GM23338 (cell line): ENCODE measurements around the gene SEPHS1. TPM values are rescaled to one million over a fixed set of nuclear protein-coding genes. Genes with fewer than 3 reads are reported as not detected.

Source experiments
- ATAC-seq: fragments of 200-7000 bp; cut with Tn5 transposase; 3 replicates; pipeline ENCODE4 v1.9.1; 2020
- DNase-seq: peaks from one replicate; pipeline ENCODE4 v3.0.0-alpha.2; 2015; ENCODE audit warnings: low spot score
- H2AFZ ChIP-seq: fragments of 200-600 bp; sonication (generic); 2 replicates; pipeline ENCODE4 v1.8.0; 2016; ENCODE audit warnings: antibody characterized with exemption, mild to moderate bottlenecking, moderate library complexity
- H3F3A ChIP-seq: fragments of 200-600 bp; sonication (generic); replicated peaks from 2 replicates; pipeline ENCODE4 v1.8.0; 2017; ENCODE audit warnings: antibody characterized with exemption, mixed run types, low read depth
- H3K27ac ChIP-seq: fragments of 200-600 bp; sonication (generic); 2 replicates; pipeline ENCODE4 v1.6.1; 2016; ENCODE audit warnings: low read depth
- H3K27me3 ChIP-seq: fragments of 200-600 bp; sonication (generic); 2 replicates; pipeline ENCODE4 v1.8.0; 2016; ENCODE audit warnings: mild to moderate bottlenecking, mixed run types, moderate library complexity; ENCODE audit not compliant: insufficient read depth
- H3K36me3 ChIP-seq: fragments of 200-600 bp; sonication (generic); 2 replicates; pipeline ENCODE4 v1.8.0; 2016; ENCODE audit warnings: mild to moderate bottlenecking; ENCODE audit not compliant: insufficient read depth
- H3K4me1 ChIP-seq: fragments of 200-600 bp; sonication (generic); 2 replicates; pipeline ENCODE4 v1.8.0; 2016; ENCODE audit warnings: mild to moderate bottlenecking, moderate library complexity; ENCODE audit not compliant: insufficient read depth
- H3K4me2 ChIP-seq: fragments of 200-600 bp; sonication (generic); 2 replicates; pipeline ENCODE4 v1.7.1; 2017; ENCODE audit warnings: mixed run types
- H3K4me3 ChIP-seq: fragments of 200-600 bp; sonication (generic); 2 replicates; pipeline ENCODE4 v1.6.1; 2016; ENCODE audit warnings: mixed run types
- H3K79me2 ChIP-seq: fragments of 200-600 bp; sonication (generic); replicated peaks from 2 replicates; pipeline ENCODE4 v1.8.0; 2017; ENCODE audit warnings: mild to moderate bottlenecking; ENCODE audit not compliant: insufficient read depth
- H3K9me2 ChIP-seq: fragments of 200-600 bp; sonication (generic); 2 replicates; pipeline ENCODE4 v1.8.0; 2017; ENCODE audit not compliant: insufficient read depth
- H4K20me1 ChIP-seq: fragments of 200-600 bp; sonication (generic); replicated peaks from 2 replicates; pipeline ENCODE4 v1.8.0; 2017; ENCODE audit warnings: mild to moderate bottlenecking; ENCODE audit not compliant: insufficient read depth
- H3K27ac Mint-ChIP-seq: 2 replicates; pipeline ENCODE4 v1.8.0; 2020; ENCODE audit warnings: inconsistent platforms, mild to moderate bottlenecking, moderate library complexity, mixed read lengths
- H3K27me3 Mint-ChIP-seq: 3 replicates; pipeline ENCODE4 v1.8.0; 2022; ENCODE audit warnings: low read depth, mild to moderate bottlenecking, moderate library complexity, mixed read lengths, inconsistent platforms; ENCODE audit not compliant: insufficient read depth, poor library complexity
- H3K36me3 Mint-ChIP-seq: 3 replicates; pipeline ENCODE4 v1.8.0; 2021; ENCODE audit warnings: low read depth, mild to moderate bottlenecking, inconsistent platforms, moderate library complexity, mixed read lengths
- H3K4me1 Mint-ChIP-seq: 3 replicates; pipeline ENCODE4 v1.8.0; 2020; ENCODE audit warnings: mild to moderate bottlenecking, inconsistent platforms, mixed read lengths
- H3K4me3 Mint-ChIP-seq: 3 replicates; pipeline ENCODE4 v1.8.0; 2021; ENCODE audit warnings: moderate library complexity, mild to moderate bottlenecking, inconsistent platforms, mixed read lengths
- H3K9me3 Mint-ChIP-seq: 3 replicates; pipeline ENCODE4 v1.8.0; 2020; ENCODE audit warnings: moderate library complexity, mild to moderate bottlenecking, inconsistent platforms, mixed read lengths
- CREB1 ChIP-seq: fragments of 250-450 bp; sonication (Bioruptor Pico); IDR thresholded peaks from 2 replicates; pipeline ENCODE4 v1.5.0; 2020; ENCODE audit warnings: low read depth, mild to moderate bottlenecking, moderate library complexity
- EZH2 ChIP-seq: fragments of 200-600 bp; sonication (generic); IDR thresholded peaks from one replicate; pipeline ENCODE4 v1.8.0; 2017; ENCODE audit warnings: antibody characterized with exemption, mild to moderate bottlenecking, low read depth; ENCODE audit not compliant: unreplicated experiment
- EZH2phosphoT487 ChIP-seq: fragments of 200-600 bp; sonication (generic); IDR thresholded peaks from one replicate; pipeline ENCODE4 v1.8.1; 2018; ENCODE audit warnings: antibody characterized with exemption; ENCODE audit not compliant: unreplicated experiment
- JUNB ChIP-seq: IDR thresholded peaks from one replicate; pipeline ENCODE4 v1.6.1; 2016; ENCODE audit warnings: antibody characterized with exemption; ENCODE audit not compliant: unreplicated experiment
- NANOG ChIP-seq: IDR thresholded peaks from 2 replicates; pipeline ENCODE4 v1.6.1; 2016; ENCODE audit warnings: antibody characterized with exemption, borderline replicate concordance
- POLR2AphosphoS5 ChIP-seq: IDR thresholded peaks from 2 replicates; pipeline ENCODE4 v1.6.1; 2016; ENCODE audit warnings: antibody characterized with exemption, low read depth
- ZNF114 ChIP-seq: fragments of 250-450 bp; sonication (Bioruptor Pico); IDR thresholded peaks from 2 replicates; pipeline ENCODE4 v1.5.0; 2020; ENCODE audit warnings: mild to moderate bottlenecking, moderate library complexity
- polyA plus RNA-seq: library from polyadenylated mRNA; unstranded; fragments of >200 nt; fragmentation: Nextera tagmentation; extraction: Ambion mirVana; gene quantifications from 2 replicates; pipeline ENCODE4 v1.2.1, GENCODE V29; 2016
- total RNA-seq: library from RNA; depleted of rRNA; stranded (reverse); fragments of >200 nt; shearing (Covaris generic); gene quantifications from 2 replicates; pipeline ENCODE4 v1.2.3, GENCODE V29; 2014

Gene SEPHS1
- total and polyA plus RNA-seq, 2 experiments from 2014 or later, result 260 to 609 TPM

GRCh38 chr10:13306103-13306502 is 42.0 kb downstream of the SEPHS1 start (continued):
- no peak for TF ChIP-seq NANOG
- TF ChIP-seq JUNB, result no peak
- TF ChIP-seq EZH2, result no peak

DNA sequence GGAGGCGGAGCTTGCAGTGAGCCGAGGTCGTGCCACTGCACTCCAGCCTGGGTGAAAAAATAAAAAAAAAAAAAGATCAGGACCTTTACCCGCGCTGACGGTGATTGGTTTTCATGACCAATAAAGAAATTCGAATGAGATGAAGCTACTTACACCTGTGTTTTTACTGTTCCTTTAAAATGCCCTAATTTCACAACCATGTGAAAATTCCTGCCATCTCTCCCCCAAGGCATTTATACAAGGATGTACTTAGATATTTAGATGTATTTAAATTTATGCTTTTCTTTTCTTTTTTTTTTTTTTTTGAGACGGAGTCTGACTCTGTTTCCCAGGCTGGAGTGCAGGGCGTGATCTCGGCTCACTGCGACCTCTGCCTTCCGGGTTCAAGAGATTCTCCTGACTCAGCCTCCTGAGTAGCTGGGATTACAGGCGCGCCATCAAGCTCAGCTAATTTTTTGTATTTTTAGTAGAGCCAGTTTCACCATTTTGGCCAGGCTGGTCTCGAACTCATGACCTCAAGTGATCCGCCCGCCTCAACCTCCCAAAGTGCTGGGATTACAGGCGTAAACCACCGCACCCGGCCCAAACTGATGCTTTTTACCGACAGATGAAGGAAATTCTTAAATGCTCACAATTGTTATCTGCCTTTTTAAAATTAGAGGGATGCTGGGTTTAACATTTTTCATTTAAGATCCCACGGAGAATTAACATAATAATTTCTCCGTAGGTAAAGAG is 45.1 kb downstream of the SEPHS1 start:
- no peak overlapping the region for H3K4me2 ChIP-seq
- no peak overlapping the region for H2AFZ ChIP-seq

GRCh38 chr10:13299437-13300287 is 48.4 kb downstream of the SEPHS1 start, which contains the start of gene PHYH:
Gene PHYH (minus strand): TSS chr10:13300064. CDS start chr10:13300042, 22 bp downstream.
- Mint-ChIP-seq H3K4me3 (peak within 1 kb of the TSS; percentile 69), H3K4me1 (peaks cover 10% of the 10 kb centered on the region; the same call in 2 of the 3 replicates), H3K9me3 (peaks cover 3% of the 10 kb centered on the region; the same call in 1 of the 3 replicates), H3K27me3 (peaks cover 14% of the 10 kb centered on the region), H3K36me3 (no peaks in the 10 kb centered on the region; the same call in 2 of the 3 replicates), H3K27ac (peak within 1 kb of the TSS; percentile 7; the same call in 1 of the 2 replicates)
- Histone ChIP-seq H3K27ac (no peak within 1 kb of the TSS), H3K4me2 (peak within 1 kb of the TSS; percentile 90), H4K20me1 (no peaks in the 10 kb centered on the region), H3K27me3 (0 out of 2 replicates have a peak, but pooled peaks cover 5% of the 10 kb centered on the region), H3F3A (0 out of 2 replicates have a peak, but pooled peaks cover 20% of the 10 kb centered on the region), H3K4me3 (peak within 1 kb of the TSS; percentile 72), H2AFZ (peak within 1 kb of the TSS; percentile 90), H3K4me1 (peaks cover 9% of the 10 kb centered on the region; the same call in 1 of the 2 replicates), H3K36me3 (no peaks in the 10 kb centered on the region; the same call in 1 of the 2 replicates), H3K79me2 (no peaks in the 10 kb centered on the region), H3K9me2 (no peaks in the 10 kb centered on the region)
- peak; percentile 92 for DNase-seq
- TF ChIP-seq POLR2AphosphoS5, result peak; percentile 75
- TF ChIP-seq EZH2phosphoT487, result no peak
- no peak for TF ChIP-seq JUNB
- TF ChIP-seq CREB1 (CRISPR knock-in tag), result peak; percentile 54; the same call in 1 of the 2 replicates
- peak; percentile 81 for ATAC-seq

More for the DNA sequence above, 45.1 kb downstream of the SEPHS1 start:
- ATAC-seq (no peak), DNase-seq (no peak)
- H3K79me2 ChIP-seq, result no peaks in the 10 kb centered on the region
- H3K4me1 ChIP-seq, result peaks cover 9% of the 10 kb centered on the region; the same call in 1 of the 2 replicates
- H3F3A ChIP-seq, result 0 out of 2 replicates have a peak, but pooled peaks cover 21% of the 10 kb centered on the region
- Mint-ChIP-seq H3K9me3 (peaks cover 3% of the 10 kb centered on the region; the same call in 1 of the 3 replicates), H3K4me1 (peaks cover 10% of the 10 kb centered on the region; the same call in 2 of the 3 replicates), H3K27ac (no peak overlapping the region), H3K36me3 (no peaks in the 10 kb centered on the region; the same call in 2 of the 3 replicates), H3K27me3 (peaks cover 14% of the 10 kb centered on the region), H3K4me3 (no peak overlapping the region; the same call in 2 of the 3 replicates)
- H3K27ac ChIP-seq, result no peak overlapping the region
- H3K27me3 ChIP-seq, result 0 out of 2 replicates have a peak, but pooled peaks cover 5% of the 10 kb centered on the region
- peak overlapping the region; percentile 61; the same call in 1 of the 2 replicates for H3K4me3 ChIP-seq
- no peaks in the 10 kb centered on the region for H3K9me2 ChIP-seq
- H4K20me1 ChIP-seq, result no peaks in the 10 kb centered on the region
- TF ChIP-seq ZNF114 (CRISPR knock-in tag), result no peak
- no peaks in the 10 kb centered on the region; the same call in 1 of the 2 replicates for H3K36me3 ChIP-seq
